Liver (tissue), 3 donors: ENCODE data around the gene RAB6B.

Experiments
- ATF3 ChIP-seq: IDR thresholded peaks from 2 replicates; pipeline ENCODE4 v1.6.1; 2016; ENCODE audit warnings: antibody characterized with exemption
- CTCF ChIP-seq: fragments of 150-350 bp; IDR thresholded peaks from 2 replicates; pipeline ENCODE4 v1.5.1; 2017; ENCODE audit warnings: improper control_type of control experiment, low read depth, low read length; ENCODE audit not compliant: missing input control
- EGR1 ChIP-seq, 2 donors: IDR thresholded peaks; 2 replicates each; pipeline ENCODE4 v1.6.1; 2016 to 2018; ENCODE audit warnings: antibody characterized with exemption in 2 of 2, low read depth in 2 of 2
- GABPA ChIP-seq, 2 donors: IDR thresholded peaks in 1 of 2; conservative IDR thresholded peaks in 1 of 2; 2 replicates each; pipeline ENCODE4 v1.6.1; 2016; ENCODE audit warnings: antibody characterized with exemption in 2 of 2, mild to moderate bottlenecking in 1 of 2, moderate library complexity in 1 of 2
- JUND ChIP-seq, 2 donors: IDR thresholded peaks; 2 replicates each; pipeline ENCODE4 v1.6.1; 2016; ENCODE audit warnings: antibody characterized with exemption in 2 of 2
- RXRA ChIP-seq, 2 donors: IDR thresholded peaks; 2 replicates each; pipeline ENCODE4 v1.6.1; 2017 to 2018; ENCODE audit warnings: antibody characterized with exemption in 2 of 2, mild to moderate bottlenecking in 1 of 2
- SP1 ChIP-seq: IDR thresholded peaks from 2 replicates; pipeline ENCODE4 v1.6.1; 2018; ENCODE audit warnings: antibody characterized with exemption, mild to moderate bottlenecking
- TF ChIP-seq, protein P1 (sequence below): IDR thresholded peaks from 2 replicates; pipeline ENCODE4 v1.6.1; 2016; ENCODE audit warnings: antibody characterized with exemption, mild to moderate bottlenecking
- donor health status: healthy.
- donor health status: healthy.

DNA sequence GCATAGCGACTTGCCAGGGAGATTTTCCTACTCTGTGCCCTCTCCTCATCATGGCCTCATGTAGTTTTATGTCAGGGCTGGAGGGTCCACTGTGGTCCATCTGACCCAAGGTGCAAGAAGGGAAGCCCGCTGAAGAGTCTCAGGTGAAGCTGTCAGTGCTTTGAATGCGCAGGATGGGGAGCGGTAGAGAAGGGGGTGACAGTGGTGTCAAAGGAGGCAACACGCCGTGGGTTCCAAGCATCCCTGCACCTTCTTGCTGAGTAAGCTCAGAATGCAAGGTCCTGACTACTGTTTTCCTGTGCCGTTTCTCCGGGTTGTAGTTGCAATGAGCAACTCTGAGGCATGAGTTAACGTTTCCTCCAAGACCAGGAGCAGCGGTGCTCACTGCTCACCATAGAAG, 44.9 kb upstream of the RAB6B start:
- TF ChIP-seq SP1 (no peak), EGR1 (IDR thresholded peaks at IDR 0.05; ENCODE audit: low read depth in 2 of 2) (no peak), CTCF (no peak), RXRA (IDR thresholded peaks at IDR 0.05) (no peak), JUND (IDR thresholded peaks at IDR 0.05) (no peak), ATF3 (no peak), GABPA (IDR thresholded peaks at IDR 0.05 in 1 of 2, conservative IDR thresholded peaks at IDR 0.05 in 1 of 2) (no peak)
- TF ChIP-seq, protein P1, sequence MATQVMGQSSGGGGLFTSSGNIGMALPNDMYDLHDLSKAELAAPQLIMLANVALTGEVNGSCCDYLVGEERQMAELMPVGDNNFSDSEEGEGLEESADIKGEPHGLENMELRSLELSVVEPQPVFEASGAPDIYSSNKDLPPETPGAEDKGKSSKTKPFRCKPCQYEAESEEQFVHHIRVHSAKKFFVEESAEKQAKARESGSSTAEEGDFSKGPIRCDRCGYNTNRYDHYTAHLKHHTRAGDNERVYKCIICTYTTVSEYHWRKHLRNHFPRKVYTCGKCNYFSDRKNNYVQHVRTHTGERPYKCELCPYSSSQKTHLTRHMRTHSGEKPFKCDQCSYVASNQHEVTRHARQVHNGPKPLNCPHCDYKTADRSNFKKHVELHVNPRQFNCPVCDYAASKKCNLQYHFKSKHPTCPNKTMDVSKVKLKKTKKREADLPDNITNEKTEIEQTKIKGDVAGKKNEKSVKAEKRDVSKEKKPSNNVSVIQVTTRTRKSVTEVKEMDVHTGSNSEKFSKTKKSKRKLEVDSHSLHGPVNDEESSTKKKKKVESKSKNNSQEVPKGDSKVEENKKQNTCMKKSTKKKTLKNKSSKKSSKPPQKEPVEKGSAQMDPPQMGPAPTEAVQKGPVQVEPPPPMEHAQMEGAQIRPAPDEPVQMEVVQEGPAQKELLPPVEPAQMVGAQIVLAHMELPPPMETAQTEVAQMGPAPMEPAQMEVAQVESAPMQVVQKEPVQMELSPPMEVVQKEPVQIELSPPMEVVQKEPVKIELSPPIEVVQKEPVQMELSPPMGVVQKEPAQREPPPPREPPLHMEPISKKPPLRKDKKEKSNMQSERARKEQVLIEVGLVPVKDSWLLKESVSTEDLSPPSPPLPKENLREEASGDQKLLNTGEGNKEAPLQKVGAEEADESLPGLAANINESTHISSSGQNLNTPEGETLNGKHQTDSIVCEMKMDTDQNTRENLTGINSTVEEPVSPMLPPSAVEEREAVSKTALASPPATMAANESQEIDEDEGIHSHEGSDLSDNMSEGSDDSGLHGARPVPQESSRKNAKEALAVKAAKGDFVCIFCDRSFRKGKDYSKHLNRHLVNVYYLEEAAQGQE: no peak
